ENCODE data around the gene TCEA3. TPM values are rescaled to one million over a fixed set of nuclear protein-coding genes. Genes with fewer than 3 reads are reported as not detected.

Gene TCEA3
- total and polyA plus RNA-seq, 11 donors, result 21.5 to 87.3 (median 55.9) TPM

DNA sequence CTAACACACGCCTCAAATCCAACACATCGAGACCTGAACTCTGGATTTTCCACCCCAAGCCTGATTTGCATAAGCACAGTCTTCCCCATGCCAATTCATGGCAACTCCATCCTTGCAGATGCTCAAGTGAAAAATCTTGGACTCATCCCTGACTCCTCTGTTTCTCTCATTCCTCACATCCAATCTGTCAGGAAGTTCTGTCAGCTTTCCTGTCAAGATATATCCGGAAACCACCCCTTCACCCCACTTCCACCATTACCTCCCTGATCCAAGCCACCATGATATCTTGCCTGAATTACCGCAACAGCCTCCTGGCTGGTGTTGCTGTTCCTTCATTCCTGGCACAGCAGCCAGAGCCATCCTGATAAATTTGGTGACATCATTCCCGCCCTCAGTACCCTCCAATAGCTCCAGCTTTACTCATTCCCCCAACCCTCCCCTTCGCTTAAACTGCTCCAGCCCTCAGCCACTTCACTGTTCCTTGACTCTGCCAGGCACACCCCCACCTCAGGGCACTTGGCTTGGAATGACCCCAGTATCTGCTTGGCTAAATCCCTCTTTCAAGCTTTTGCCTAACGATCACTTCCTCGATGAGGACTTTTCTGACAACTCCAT, 17.4 kb downstream of the TCEA3 start:
- no peaks in the 10 kb centered on the region for H3K27me3 ChIP-seq
- intact Hi-C loops (cut with DNase I), result loop anchor here in 4 of 10 donors (10.0 kb wide), 3 partner anchors 62 to 182 kb away; partner anchors contain the start of gene HNRNPR (in 2 of the 4)
- H3K27ac ChIP-seq, result peak overlapping the region in 6 of 12 donors; percentile 8 to 72 (median 42)
- TF ChIP-seq, protein P1, sequence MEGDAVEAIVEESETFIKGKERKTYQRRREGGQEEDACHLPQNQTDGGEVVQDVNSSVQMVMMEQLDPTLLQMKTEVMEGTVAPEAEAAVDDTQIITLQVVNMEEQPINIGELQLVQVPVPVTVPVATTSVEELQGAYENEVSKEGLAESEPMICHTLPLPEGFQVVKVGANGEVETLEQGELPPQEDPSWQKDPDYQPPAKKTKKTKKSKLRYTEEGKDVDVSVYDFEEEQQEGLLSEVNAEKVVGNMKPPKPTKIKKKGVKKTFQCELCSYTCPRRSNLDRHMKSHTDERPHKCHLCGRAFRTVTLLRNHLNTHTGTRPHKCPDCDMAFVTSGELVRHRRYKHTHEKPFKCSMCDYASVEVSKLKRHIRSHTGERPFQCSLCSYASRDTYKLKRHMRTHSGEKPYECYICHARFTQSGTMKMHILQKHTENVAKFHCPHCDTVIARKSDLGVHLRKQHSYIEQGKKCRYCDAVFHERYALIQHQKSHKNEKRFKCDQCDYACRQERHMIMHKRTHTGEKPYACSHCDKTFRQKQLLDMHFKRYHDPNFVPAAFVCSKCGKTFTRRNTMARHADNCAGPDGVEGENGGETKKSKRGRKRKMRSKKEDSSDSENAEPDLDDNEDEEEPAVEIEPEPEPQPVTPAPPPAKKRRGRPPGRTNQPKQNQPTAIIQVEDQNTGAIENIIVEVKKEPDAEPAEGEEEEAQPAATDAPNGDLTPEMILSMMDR (IDR thresholded peaks at IDR 0.05), result no peak
- TF ChIP-seq POLR2A (IDR thresholded peaks at IDR 0.05), result no peak
- H3K36me3 ChIP-seq, result peaks cover 0 to 25% (median 0%) of the 10 kb centered on the region in 9 donors
- peak in 3 of 5 donors; percentile 35 to 80 (median 45) for DNase-seq
- H3K9me3 ChIP-seq, result no peaks in the 10 kb centered on the region
- WGBS, 4 donors, result 59 to 67% (median 63%) methylated on average over 8 of the region's 8 CpGs
- ATAC-seq, result peak; percentile 64 to 85 (median 74)
- no peak overlapping the region for H3K4me3 ChIP-seq
- H3K4me1 ChIP-seq, result peaks cover 5 to 51% (median 23%) of the 10 kb centered on the region in 12 donors

- WGBS, 4 donors, result 79 to 92% (median 90%) methylated on average over 3 of the region's 3 CpGs
- peak overlapping the region in 3 of 12 donors; percentile 5 to 72 (median 25) for H3K27ac ChIP-seq
- no peak overlapping the region for H3K4me3 ChIP-seq
- no peaks in the 10 kb centered on the region for H3K27me3 ChIP-seq
- DNase-seq (no peak), ATAC-seq (no peak)
- TF ChIP-seq POLR2A (IDR thresholded peaks at IDR 0.05), result no peak
- TF ChIP-seq, protein P1 (IDR thresholded peaks at IDR 0.05), result no peak
- peaks cover 0 to 25% (median 0%) of the 10 kb centered on the region in 9 donors for H3K36me3 ChIP-seq
- H3K4me1 ChIP-seq, result peaks cover 5 to 61% (median 27%) of the 10 kb centered on the region in 12 donors
- intact Hi-C loops (cut with DNase I), result loop anchor here in 5 of 10 donors (2.0 to 10.0 kb wide), 5 partner anchors 37 to 181 kb away; partner anchors contain the start of genes HNRNPR (in 3 of the 5) and ZNF436 (in 2 of the 5)
- no peaks in the 10 kb centered on the region for H3K9me3 ChIP-seq
Measured at GRCh38 chr1:23405946-23406345, 18.6 kb downstream of the TCEA3 start.

- Histone ChIP-seq H3K36me3 (peaks cover 0 to 11% (median 0%) of the 10 kb centered on the region in 9 donors), H3K4me1 (peaks cover 5 to 60% (median 34%) of the 10 kb centered on the region in 12 donors), H3K9me3 (peaks cover 0 to 4% (median 0%) of the 10 kb centered on the region in 12 donors), H3K27ac (peak overlapping the region in 11 of 12 donors; percentile 32 to 76 (median 56)), H3K27me3 (no peaks in the 10 kb centered on the region), H3K4me3 (peak overlapping the region in 7 of 12 donors; percentile 1 to 28 (median 8))
- WGBS, 4 donors, result 7 to 8% (median 7%) methylated on average over 19 of the region's 19 CpGs
- intact Hi-C loops (cut with DNase I), result loop anchor here in 9 of 10 donors (1.0 to 10.0 kb wide), 9 partner anchors 35 to 179 kb away; partner anchors contain the start of genes ZNF436 (in 8 of the 9) and HNRNPR (in 5 of the 9)
- DNase-seq (peak; percentile 86 to 90 (median 90)), ATAC-seq (peak; percentile 85 to 94 (median 88))
- TF ChIP-seq, protein P1 (IDR thresholded peaks at IDR 0.05), result peak; percentile 88 to 99 (median 95)
- TF ChIP-seq POLR2A (IDR thresholded peaks at IDR 0.05), result no peak
Measured at GRCh38 chr1:23403735-23404486, 20.6 kb downstream of the TCEA3 start.
